Measurements from ENCODE around the gene BCO2.

Gene BCO2

DNA sequence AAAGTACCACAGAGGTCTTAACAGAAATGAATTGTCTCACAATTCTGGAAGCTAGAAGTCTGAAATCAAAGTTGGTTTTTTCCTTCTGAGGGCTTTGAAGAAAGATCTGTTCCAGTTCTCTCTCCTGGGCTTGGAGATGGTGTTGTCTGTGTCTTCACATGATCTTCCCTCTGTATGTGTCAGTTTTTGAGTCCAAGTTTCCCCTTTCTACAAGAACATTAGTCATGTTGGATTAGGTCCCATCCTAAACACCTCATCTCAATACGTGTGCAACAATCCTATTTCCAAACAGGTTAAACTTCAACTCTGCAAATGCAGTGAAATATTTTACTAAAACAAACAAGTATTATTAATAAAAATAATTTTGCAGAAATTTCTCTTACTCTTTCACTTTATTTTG lies 47.8 kb downstream of the BCO2 start:
- Mint-ChIP-seq H3K4me3 (no peak overlapping the region), H3K36me3 (peaks cover 2% of the 10 kb centered on the region), H3K27ac (no peak overlapping the region), H3K9me3 (no peaks in the 10 kb centered on the region), H3K4me1 (peaks cover 12% of the 10 kb centered on the region), H3K27me3 (no peaks in the 10 kb centered on the region)

- Mint-ChIP-seq H3K27ac (no peak overlapping the region), H3K4me1 (peaks cover 18% of the 10 kb centered on the region), H3K9me3 (no peaks in the 10 kb centered on the region), H3K36me3 (peaks cover 6% of the 10 kb centered on the region), H3K4me3 (peak overlapping the region; percentile 39), H3K27me3 (no peaks in the 10 kb centered on the region)
These were observed 48.6 kb downstream of the BCO2 start for GRCh38 chr11:112223754-112224532.

DNA sequence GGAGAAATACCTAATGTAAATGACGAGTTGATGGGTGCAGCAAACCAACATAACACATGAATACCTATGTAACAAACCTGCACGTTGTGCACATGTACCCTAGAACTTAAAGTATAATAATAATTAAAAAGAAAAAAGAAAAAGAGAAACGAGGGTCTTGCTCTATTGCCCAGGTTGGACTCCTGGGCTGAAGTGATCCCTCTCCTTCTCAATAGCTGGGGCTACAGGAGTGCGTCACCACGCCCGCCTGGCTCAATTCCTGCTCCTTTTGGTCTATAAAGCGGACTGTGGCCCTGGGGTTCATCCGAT lies 50.4 kb downstream of the BCO2 start:
- Mint-ChIP-seq H3K4me1 (peaks cover 28% of the 10 kb centered on the region), H3K9me3 (no peaks in the 10 kb centered on the region), H3K36me3 (peaks cover 8% of the 10 kb centered on the region), H3K27me3 (no peaks in the 10 kb centered on the region), H3K4me3 (peak overlapping the region; percentile 92), H3K27ac (peak overlapping the region; percentile 91)

DNA sequence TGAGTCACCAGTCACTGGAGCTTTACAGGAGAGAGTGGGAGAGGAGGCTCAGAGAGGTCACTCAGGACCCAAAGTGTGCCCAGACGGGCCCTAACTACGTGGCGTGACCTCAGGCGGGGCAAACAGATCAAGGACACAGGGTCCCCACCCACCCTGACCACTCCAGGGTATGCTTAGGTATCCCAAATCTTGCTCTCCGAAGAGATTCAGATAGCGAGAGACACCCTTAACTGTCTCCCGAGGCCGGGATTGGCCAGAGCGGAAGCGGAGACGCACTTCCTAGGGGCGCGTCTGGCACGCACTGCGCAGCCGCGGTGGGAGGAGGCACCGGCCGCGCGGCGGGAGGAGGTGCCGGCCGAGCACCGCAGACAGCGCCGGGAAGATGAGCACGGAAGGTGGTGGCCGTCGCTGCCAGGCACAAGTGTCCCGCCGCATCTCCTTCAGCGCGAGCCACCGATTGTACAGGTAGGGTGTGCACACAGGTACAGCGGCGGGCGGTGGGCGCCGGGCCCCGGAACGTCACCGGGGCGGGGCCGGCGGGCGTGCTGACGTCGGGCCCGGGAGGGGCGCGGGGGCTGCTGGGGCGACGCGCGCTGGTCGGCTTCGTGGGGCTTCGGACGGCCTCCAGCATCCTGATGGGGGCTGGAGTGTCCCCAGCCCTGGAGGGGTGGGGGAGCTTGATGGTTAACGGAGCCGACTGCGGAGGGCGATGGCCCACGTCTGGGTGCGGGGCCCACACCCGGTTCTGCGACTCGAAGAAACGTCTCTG lies 50.9 kb downstream of the BCO2 start, which contains the start of gene PTS:
PTS (plus strand) TSS at position 367 of the 769 bp plus-strand sequence; CDS start at position 383, 16 bp downstream.
- Mint-ChIP-seq H3K27ac (peak within 1 kb of the TSS; percentile 91), H3K4me3 (peak within 1 kb of the TSS; percentile 92), H3K9me3 (no peaks in the 10 kb centered on the region), H3K4me1 (peaks cover 28% of the 10 kb centered on the region), H3K27me3 (no peaks in the 10 kb centered on the region), H3K36me3 (peaks cover 10% of the 10 kb centered on the region)

- Mint-ChIP-seq H3K27me3 (no peaks in the 10 kb centered on the region), H3K4me1 (peaks cover 28% of the 10 kb centered on the region), H3K9me3 (no peaks in the 10 kb centered on the region), H3K4me3 (peak overlapping the region; percentile 92), H3K27ac (peak overlapping the region; percentile 91), H3K36me3 (peaks cover 10% of the 10 kb centered on the region)
These were observed 51.6 kb downstream of the BCO2 start for GRCh38 chr11:112226831-112227401.

DNA sequence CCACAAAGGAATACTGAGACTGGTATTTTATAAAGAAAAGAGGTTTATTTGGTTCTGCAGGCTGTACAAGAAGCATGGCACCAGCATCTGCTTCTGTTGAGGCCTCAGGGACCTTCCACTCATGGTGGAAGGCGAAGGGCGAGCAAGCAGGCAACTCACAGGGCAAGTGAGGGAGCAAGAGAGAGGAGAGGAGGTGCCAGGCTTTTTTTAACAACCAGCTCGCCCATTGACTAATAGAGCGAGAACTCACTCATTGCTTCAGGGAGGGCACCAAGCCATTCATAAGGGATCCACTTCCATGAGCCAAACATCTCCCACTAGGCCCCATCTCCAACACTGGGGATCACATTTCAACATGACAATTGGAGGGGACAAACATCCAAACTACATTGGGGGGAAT lies 52.2 kb downstream of the BCO2 start:
- Mint-ChIP-seq H3K27ac (peak overlapping the region; percentile 91), H3K4me1 (peaks cover 28% of the 10 kb centered on the region), H3K36me3 (peaks cover 12% of the 10 kb centered on the region), H3K27me3 (no peaks in the 10 kb centered on the region), H3K4me3 (peak overlapping the region; percentile 92), H3K9me3 (no peaks in the 10 kb centered on the region)

DNA sequence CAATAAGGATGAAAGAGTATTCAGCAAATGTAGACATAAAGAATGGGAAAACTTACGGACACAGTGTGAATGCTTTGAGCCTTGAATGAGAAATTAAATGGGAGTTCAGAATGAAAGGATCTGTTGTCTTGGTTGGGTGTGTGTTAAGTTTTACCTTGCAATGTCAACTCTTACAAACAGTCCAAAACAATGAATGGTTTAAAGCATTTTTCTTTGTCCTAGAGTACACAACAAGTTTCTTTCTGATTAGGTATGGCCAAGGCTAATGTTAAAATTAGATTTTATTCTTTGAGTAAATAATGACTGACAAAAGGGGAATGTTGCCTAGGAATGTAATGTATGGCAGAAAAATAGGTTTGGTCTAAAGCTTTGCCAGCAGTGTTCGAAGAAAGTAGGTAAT lies 53.4 kb downstream of the BCO2 start:
- H3K9me3 Mint-ChIP-seq = no peaks in the 10 kb centered on the region
- H3K27me3 Mint-ChIP-seq = no peaks in the 10 kb centered on the region
- no peak overlapping the region for H3K27ac Mint-ChIP-seq
- H3K36me3 Mint-ChIP-seq = peaks cover 12% of the 10 kb centered on the region
- H3K4me1 Mint-ChIP-seq = peaks cover 28% of the 10 kb centered on the region
- peak overlapping the region; percentile 28 for H3K4me3 Mint-ChIP-seq

DNA sequence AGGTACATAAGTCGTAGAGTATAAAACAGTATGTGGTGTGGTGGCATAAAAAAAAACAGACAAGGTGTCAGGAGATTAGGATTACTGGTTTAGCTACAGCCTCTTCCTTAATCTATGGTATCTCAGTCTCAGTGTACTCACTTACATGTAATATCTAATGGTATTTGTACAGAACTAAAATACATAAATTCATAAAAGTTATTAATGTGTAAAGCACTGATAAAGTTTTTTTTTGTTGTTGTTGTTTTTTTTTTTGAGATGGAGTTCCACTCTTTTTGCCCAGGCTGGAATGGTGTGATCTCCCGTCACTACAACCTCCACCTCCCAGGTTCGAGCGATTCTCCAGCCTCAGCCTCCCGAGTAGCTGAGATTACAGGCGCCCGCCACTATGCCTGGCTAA lies 53.8 kb downstream of the BCO2 start:
- Mint-ChIP-seq H3K4me3 (no peak overlapping the region), H3K9me3 (no peaks in the 10 kb centered on the region), H3K27ac (no peak overlapping the region), H3K27me3 (no peaks in the 10 kb centered on the region), H3K36me3 (peaks cover 12% of the 10 kb centered on the region), H3K4me1 (peaks cover 28% of the 10 kb centered on the region)

GRCh38 chr11:112229746-112230433 lies 54.6 kb downstream of the BCO2 start:
- no peak overlapping the region for H3K4me3 Mint-ChIP-seq
- peaks cover 12% of the 10 kb centered on the region for H3K36me3 Mint-ChIP-seq
- no peak overlapping the region for H3K27ac Mint-ChIP-seq
- H3K27me3 Mint-ChIP-seq = no peaks in the 10 kb centered on the region
- peaks cover 28% of the 10 kb centered on the region for H3K4me1 Mint-ChIP-seq
- H3K9me3 Mint-ChIP-seq = no peaks in the 10 kb centered on the region

- no peaks in the 10 kb centered on the region for H3K27me3 Mint-ChIP-seq
- peaks cover 25% of the 10 kb centered on the region for H3K36me3 Mint-ChIP-seq
- no peak overlapping the region for H3K4me3 Mint-ChIP-seq
- H3K4me1 Mint-ChIP-seq = peaks cover 28% of the 10 kb centered on the region
- no peak overlapping the region for H3K27ac Mint-ChIP-seq
- no peaks in the 10 kb centered on the region for H3K9me3 Mint-ChIP-seq
These were observed 56.6 kb downstream of the BCO2 start for GRCh38 chr11:112231952-112232351.

- no peaks in the 10 kb centered on the region for H3K9me3 Mint-ChIP-seq
- no peak overlapping the region for H3K4me3 Mint-ChIP-seq
- H3K36me3 Mint-ChIP-seq = peaks cover 28% of the 10 kb centered on the region
- H3K27ac Mint-ChIP-seq = no peak overlapping the region
- no peaks in the 10 kb centered on the region for H3K4me1 Mint-ChIP-seq
- H3K27me3 Mint-ChIP-seq = no peaks in the 10 kb centered on the region
These were observed 60.6 kb downstream of the BCO2 start for GRCh38 chr11:112235750-112236390.

GRCh38 chr11:112237451-112237850 lies 62.1 kb downstream of the BCO2 start:
- Mint-ChIP-seq H3K27me3 (no peaks in the 10 kb centered on the region), H3K4me1 (no peaks in the 10 kb centered on the region), H3K27ac (no peak overlapping the region), H3K4me3 (no peak overlapping the region), H3K36me3 (peaks cover 24% of the 10 kb centered on the region), H3K9me3 (no peaks in the 10 kb centered on the region)

- H3K27ac Mint-ChIP-seq = no peak overlapping the region
- H3K4me1 Mint-ChIP-seq = no peaks in the 10 kb centered on the region
- no peaks in the 10 kb centered on the region for H3K27me3 Mint-ChIP-seq
- H3K4me3 Mint-ChIP-seq = no peak overlapping the region
- peaks cover 29% of the 10 kb centered on the region for H3K36me3 Mint-ChIP-seq
- no peaks in the 10 kb centered on the region for H3K9me3 Mint-ChIP-seq
These were observed 62.7 kb downstream of the BCO2 start for GRCh38 chr11:112238041-112238440.

DNA sequence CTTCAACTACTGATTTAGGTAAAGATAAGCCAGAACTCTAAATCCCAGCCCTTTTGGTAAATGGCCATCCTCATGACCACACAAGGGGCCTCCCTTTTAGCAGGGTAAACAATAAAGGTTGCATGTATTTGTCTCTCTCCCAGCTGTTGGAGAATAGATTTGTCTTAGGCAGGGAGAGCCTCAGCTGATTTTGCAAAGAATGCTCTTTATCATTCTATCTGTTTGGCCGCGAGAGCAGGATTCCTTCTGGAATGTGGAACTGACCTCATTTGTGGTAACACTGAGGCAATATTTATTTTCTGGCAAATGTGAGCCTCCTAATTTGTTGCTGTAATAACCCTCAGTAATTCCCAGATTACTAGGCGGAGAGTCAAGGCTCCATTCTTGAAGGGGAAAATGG lies 66.2 kb downstream of the BCO2 start:
- peaks cover 11% of the 10 kb centered on the region for H3K9me3 Mint-ChIP-seq
- H3K36me3 Mint-ChIP-seq = peaks cover 35% of the 10 kb centered on the region
- H3K4me3 Mint-ChIP-seq = no peak overlapping the region
- no peak overlapping the region for H3K27ac Mint-ChIP-seq
- H3K4me1 Mint-ChIP-seq = no peaks in the 10 kb centered on the region
- H3K27me3 Mint-ChIP-seq = no peaks in the 10 kb centered on the region

GRCh38 chr11:112247201-112247600 lies 71.9 kb downstream of the BCO2 start:
- Mint-ChIP-seq H3K4me3 (no peak overlapping the region), H3K9me3 (peaks cover 11% of the 10 kb centered on the region), H3K27me3 (no peaks in the 10 kb centered on the region), H3K27ac (no peak overlapping the region), H3K4me1 (no peaks in the 10 kb centered on the region), H3K36me3 (peaks cover 22% of the 10 kb centered on the region)
